ENCODE measurements around the gene PIP5K1B. TPM values are rescaled to one million over a fixed set of nuclear protein-coding genes. Genes with fewer than 3 reads are reported as not detected.

Gene PIP5K1B
- total and polyA plus RNA-seq, 5 donors = 37.8 to 81.5 (median 67.9) TPM

- intact Hi-C loops (cut with DNase I) = loop anchor here in 2 of 4 donors (5.0 to 10.0 kb wide), 4 partner anchors 75 to 232 kb away; partner anchors contain the start of genes PIP5K1B (in 2 of the 2) and PRKACG (in 1 of the 2)
- no peak overlapping the region for H3K27ac ChIP-seq (ENCODE audit: low read length)
Measured at GRCh38 chr9:68782546-68782945, 77.5 kb downstream of the PIP5K1B start.

GRCh38 chr9:68785965-68786364, 80.9 kb downstream of the PIP5K1B start:
- intact Hi-C loops (cut with DNase I) = loop anchor here in 3 of 4 donors (2.0 to 10.0 kb wide), 4 partner anchors 79 to 229 kb away; partner anchors contain the start of genes PIP5K1B (in 1 of the 3) and PRKACG (in 1 of the 3)
- peaks cover 10% of the 10 kb centered on the region for H3K4me1 ChIP-seq (ENCODE audit: control insufficient read depth, insufficient read depth, low read length)
- DNase-seq (no peak), ATAC-seq (no peak)
- H3K27me3 ChIP-seq (ENCODE audit: control insufficient read depth, insufficient read depth) = no peaks in the 10 kb centered on the region
- WGBS = 38% methylated on average over 2 of the region's 2 CpGs
- no peak overlapping the region for H3K4me3 ChIP-seq (ENCODE audit: low read length)
- no peak overlapping the region for H3K27ac ChIP-seq (ENCODE audit: low read length)
- H3K9me3 ChIP-seq (ENCODE audit: control insufficient read depth, low read length) = no peaks in the 10 kb centered on the region

More at GRCh38 chr9:68782546-68782945, 77.5 kb downstream of the PIP5K1B start:
- no peaks in the 10 kb centered on the region for H3K9me3 ChIP-seq (ENCODE audit: control insufficient read depth, low read length)
- WGBS = 72% methylated on average over 3 of the region's 3 CpGs
- ATAC-seq (no peak), DNase-seq (no peak)
- H3K4me3 ChIP-seq (ENCODE audit: low read length) = peak overlapping the region; percentile 14
- peaks cover 6% of the 10 kb centered on the region for H3K4me1 ChIP-seq (ENCODE audit: control insufficient read depth, insufficient read depth, low read length)
- H3K27me3 ChIP-seq (ENCODE audit: control insufficient read depth, insufficient read depth) = no peaks in the 10 kb centered on the region

- H3K4me3 ChIP-seq (ENCODE audit: low read length) = no peak overlapping the region
- no peaks in the 10 kb centered on the region for H3K9me3 ChIP-seq (ENCODE audit: control insufficient read depth, low read length)
- H3K4me1 ChIP-seq (ENCODE audit: control insufficient read depth, insufficient read depth, low read length) = peaks cover 7% of the 10 kb centered on the region
- no peak overlapping the region for H3K27ac ChIP-seq (ENCODE audit: low read length)
- intact Hi-C loops (cut with DNase I) = no loop called here
- no peaks in the 10 kb centered on the region for H3K27me3 ChIP-seq (ENCODE audit: control insufficient read depth, insufficient read depth)
- DNase-seq (no peak), ATAC-seq (peak; percentile 72 to 74)
- 42% methylated on average over 3 of the region's 3 CpGs for WGBS
Measured at GRCh38 chr9:68791169-68791568, 86.1 kb downstream of the PIP5K1B start.

GRCh38 chr9:68793605-68794343, 88.7 kb downstream of the PIP5K1B start:
- H3K4me1 ChIP-seq (ENCODE audit: control insufficient read depth, insufficient read depth, low read length) = peaks cover 6% of the 10 kb centered on the region
- ATAC-seq (no peak), DNase-seq (no peak)
- WGBS = 86% methylated on average over 6 of the region's 6 CpGs
- H3K27ac ChIP-seq (ENCODE audit: low read length) = no peak overlapping the region
- no peak overlapping the region for H3K4me3 ChIP-seq (ENCODE audit: low read length)
- intact Hi-C loops (cut with DNase I) = no loop called here
- H3K9me3 ChIP-seq (ENCODE audit: control insufficient read depth, low read length) = no peaks in the 10 kb centered on the region
- H3K27me3 ChIP-seq (ENCODE audit: control insufficient read depth, insufficient read depth) = no peaks in the 10 kb centered on the region

- WGBS = 32% methylated on average over 4 of the region's 4 CpGs
- Histone ChIP-seq H3K27ac (ENCODE audit: low read length) (no peak overlapping the region), H3K4me1 (ENCODE audit: control insufficient read depth, insufficient read depth, low read length) (peaks cover 2% of the 10 kb centered on the region), H3K9me3 (ENCODE audit: control insufficient read depth, low read length) (no peaks in the 10 kb centered on the region), H3K4me3 (ENCODE audit: low read length) (no peak overlapping the region), H3K27me3 (ENCODE audit: control insufficient read depth, insufficient read depth) (no peaks in the 10 kb centered on the region)
- DNase-seq (no peak), ATAC-seq (peak in 1 of 2 donors; percentile 19)
- intact Hi-C loops (cut with DNase I) = no loop called here
Measured at GRCh38 chr9:68794898-68795297, 89.9 kb downstream of the PIP5K1B start.

- intact Hi-C loops (cut with DNase I) = no loop called here
- Histone ChIP-seq H3K9me3 (ENCODE audit: control insufficient read depth, low read length) (no peaks in the 10 kb centered on the region), H3K4me3 (ENCODE audit: low read length) (no peak overlapping the region), H3K27me3 (ENCODE audit: control insufficient read depth, insufficient read depth) (no peaks in the 10 kb centered on the region), H3K27ac (ENCODE audit: low read length) (no peak overlapping the region), H3K4me1 (ENCODE audit: control insufficient read depth, insufficient read depth, low read length) (peaks cover 2% of the 10 kb centered on the region)
- WGBS = 32% methylated on average over 2 of the region's 2 CpGs
- no peak for DNase-seq
- no peak for ATAC-seq
Measured at GRCh38 chr9:68795411-68795810, 90.4 kb downstream of the PIP5K1B start.

- intact Hi-C loops (cut with DNase I) = no loop called here
- Histone ChIP-seq H3K27me3 (ENCODE audit: control insufficient read depth, insufficient read depth) (no peaks in the 10 kb centered on the region), H3K27ac (ENCODE audit: low read length) (no peak overlapping the region), H3K4me3 (ENCODE audit: low read length) (no peak overlapping the region), H3K9me3 (ENCODE audit: control insufficient read depth, low read length) (no peaks in the 10 kb centered on the region), H3K4me1 (ENCODE audit: control insufficient read depth, insufficient read depth, low read length) (peaks cover 2% of the 10 kb centered on the region)
- DNase-seq = no peak
- ATAC-seq = no peak
- WGBS = 86% methylated on average over 3 of the region's 3 CpGs
Measured at GRCh38 chr9:68797116-68797515, 92.1 kb downstream of the PIP5K1B start.

GRCh38 chr9:68798423-68798822, 93.4 kb downstream of the PIP5K1B start:
- no peak for ATAC-seq
- intact Hi-C loops (cut with DNase I) = no loop called here
- no peaks in the 10 kb centered on the region for H3K27me3 ChIP-seq (ENCODE audit: control insufficient read depth, insufficient read depth)
- no peak for DNase-seq
- peaks cover 6% of the 10 kb centered on the region for H3K4me1 ChIP-seq (ENCODE audit: control insufficient read depth, insufficient read depth, low read length)
- 54% methylated on average over 1 of the region's 1 CpG for WGBS
- H3K4me3 ChIP-seq (ENCODE audit: low read length) = no peak overlapping the region
- no peaks in the 10 kb centered on the region for H3K9me3 ChIP-seq (ENCODE audit: control insufficient read depth, low read length)
- no peak overlapping the region for H3K27ac ChIP-seq (ENCODE audit: low read length)

- Histone ChIP-seq H3K27me3 (ENCODE audit: control insufficient read depth, insufficient read depth) (no peaks in the 10 kb centered on the region), H3K27ac (ENCODE audit: low read length) (no peak overlapping the region), H3K4me1 (ENCODE audit: control insufficient read depth, insufficient read depth, low read length) (peaks cover 4% of the 10 kb centered on the region), H3K9me3 (ENCODE audit: control insufficient read depth, low read length) (no peaks in the 10 kb centered on the region), H3K4me3 (ENCODE audit: low read length) (no peak overlapping the region)
- DNase-seq (no peak), ATAC-seq (no peak)
- WGBS = 84% methylated on average over 2 of the region's 2 CpGs
- intact Hi-C loops (cut with DNase I) = no loop called here
Measured at GRCh38 chr9:68800836-68801235, 95.8 kb downstream of the PIP5K1B start.

GRCh38 chr9:68802525-68803015, 97.5 kb downstream of the PIP5K1B start:
- Histone ChIP-seq H3K27me3 (ENCODE audit: control insufficient read depth, insufficient read depth) (no peaks in the 10 kb centered on the region), H3K4me1 (ENCODE audit: control insufficient read depth, insufficient read depth, low read length) (peaks cover 11% of the 10 kb centered on the region), H3K4me3 (ENCODE audit: low read length) (no peak overlapping the region), H3K9me3 (ENCODE audit: control insufficient read depth, low read length) (no peaks in the 10 kb centered on the region), H3K27ac (ENCODE audit: low read length) (peak overlapping the region; percentile 51)
- WGBS = 61% methylated on average over 6 of the region's 6 CpGs
- no peak for DNase-seq
- ATAC-seq = no peak
- intact Hi-C loops (cut with DNase I) = no loop called here
